SIG-M5 (cell line): ENCODE data around the gene JADE1.

Experiments used
- DNase-seq: peaks from one replicate; lab custom pipeline; 2025; lab: John Stamatoyannopoulos, UW

JADE1 gene

GRCh38 chr4:128809477-128810330 is at the start of gene JADE1:
Gene JADE1 (plus strand): TSS chr4:128809700. CDS start chr4:128831759, 22,059 bp downstream.
- peak; percentile 46 for DNase-seq

- no peak for DNase-seq
These were observed 42.7 kb upstream of the JADE1 start for GRCh38 chr4:128766781-128767180.

GRCh38 chr4:128768373-128768996 is 41.0 kb upstream of the JADE1 start:
- DNase-seq = no peak

DNA sequence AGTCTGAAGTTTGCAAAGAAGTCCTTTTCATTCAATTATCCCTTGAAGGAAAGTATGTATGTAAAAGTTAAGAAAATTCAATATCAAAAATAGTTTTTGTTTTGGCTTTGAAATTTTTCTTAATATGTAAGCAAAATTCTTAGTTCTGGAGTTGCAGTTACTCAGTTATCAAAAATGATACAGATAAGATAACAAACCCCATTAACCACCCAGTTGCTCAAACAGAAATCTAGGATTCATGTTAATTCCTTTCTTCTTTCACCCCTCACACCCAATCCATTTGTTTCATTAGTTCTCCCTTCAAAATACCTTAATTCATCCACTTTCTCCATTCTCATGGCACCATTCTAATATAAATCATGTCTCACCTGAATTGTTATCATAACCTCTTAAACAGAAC is 40.5 kb upstream of the JADE1 start:
- no peak for DNase-seq

GRCh38 chr4:128770807-128771206 is 38.7 kb upstream of the JADE1 start:
- DNase-seq = peak; percentile 15

GRCh38 chr4:128775477-128775876 is 34.0 kb upstream of the JADE1 start:
- DNase-seq = no peak

GRCh38 chr4:128775916-128776315 is 33.6 kb upstream of the JADE1 start:
- DNase-seq = no peak

- no peak for DNase-seq
These were observed 32.7 kb upstream of the JADE1 start for GRCh38 chr4:128776794-128777216.

DNA sequence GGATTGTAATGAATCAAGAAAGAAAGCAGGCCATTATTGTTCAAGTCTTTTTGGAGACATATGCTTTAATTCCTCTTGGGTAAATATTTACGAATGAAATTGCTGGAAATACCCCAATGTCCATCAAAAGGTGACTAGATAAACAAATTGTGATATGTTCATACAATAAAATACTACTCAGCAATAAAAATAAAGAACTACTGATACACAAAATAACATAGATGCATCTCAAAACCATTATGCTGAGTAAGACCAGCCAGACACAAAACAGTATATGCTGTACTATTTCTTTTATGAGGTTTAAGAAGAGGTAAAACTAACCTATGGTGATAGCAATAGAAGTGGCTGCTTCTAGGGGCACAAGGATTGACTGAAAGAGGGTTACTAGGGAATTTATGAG is 28.8 kb upstream of the JADE1 start:
- no peak for DNase-seq

- no peak for DNase-seq
These were observed 27.3 kb upstream of the JADE1 start for GRCh38 chr4:128782076-128782715.

GRCh38 chr4:128782875-128783614 is 26.5 kb upstream of the JADE1 start:
- no peak for DNase-seq

GRCh38 chr4:128787509-128788311 is 21.8 kb upstream of the JADE1 start:
- DNase-seq = no peak

DNA sequence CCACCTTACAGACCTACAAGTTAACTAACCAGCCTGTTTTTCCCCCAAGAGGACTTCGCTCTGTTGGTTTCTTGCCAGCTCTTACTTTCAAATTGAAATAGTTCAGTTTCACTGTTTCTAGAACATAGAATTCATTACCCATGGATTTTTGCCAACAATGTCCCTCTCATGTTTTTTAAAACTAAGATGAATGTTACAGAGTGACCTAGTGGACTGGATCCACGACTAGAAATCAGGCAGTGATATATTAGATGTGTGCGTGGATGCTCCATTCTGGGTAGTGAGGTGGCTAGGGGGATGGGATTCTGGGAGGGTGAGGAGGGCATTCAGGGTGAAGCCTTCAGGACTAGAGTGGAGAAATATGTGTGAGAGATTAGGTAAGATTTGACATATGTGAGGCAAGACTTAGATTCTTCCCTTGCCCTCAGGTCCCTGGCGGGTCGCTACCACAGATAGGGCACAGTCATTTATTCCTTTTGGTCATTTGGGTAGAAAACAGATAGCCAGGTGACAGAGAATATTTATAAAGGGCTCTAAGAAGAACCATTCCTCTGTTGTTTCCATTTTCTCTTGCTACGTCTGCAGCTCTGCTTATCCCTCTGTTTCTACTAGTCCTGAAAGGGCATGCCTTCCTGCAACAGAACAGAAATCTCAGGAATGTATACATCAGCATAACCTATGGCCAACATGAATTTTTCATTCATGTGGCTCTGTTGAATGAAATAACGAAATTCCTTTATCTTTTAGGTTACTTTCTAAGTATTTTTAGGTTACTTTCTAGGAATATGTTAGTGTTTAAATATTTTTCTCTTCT is 15.4 kb upstream of the JADE1 start:
- no peak for DNase-seq

- no peak for DNase-seq
These were observed 12.6 kb upstream of the JADE1 start for GRCh38 chr4:128796934-128797333.

DNA sequence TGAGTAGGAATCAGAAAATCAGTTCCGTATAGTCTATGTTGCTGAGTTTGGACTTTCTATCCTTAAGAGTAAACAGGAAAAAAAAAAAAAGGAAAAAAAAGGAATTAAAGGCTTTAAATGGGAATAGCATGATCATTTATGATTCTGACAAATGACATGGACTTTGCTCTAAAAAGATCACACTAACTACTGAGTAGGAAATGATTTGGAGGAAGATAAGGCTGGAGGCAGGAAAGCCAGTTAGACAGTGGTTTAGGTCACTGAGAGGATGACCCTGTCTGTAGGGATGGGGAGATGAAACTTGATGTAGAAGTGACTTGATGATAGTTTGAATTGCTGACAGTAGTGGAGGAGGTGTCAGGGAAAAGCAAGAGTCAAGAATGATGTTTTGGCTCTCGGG is 9.2 kb upstream of the JADE1 start:
- DNase-seq = no peak

GRCh38 chr4:128800701-128801284 is 8.7 kb upstream of the JADE1 start:
- no peak for DNase-seq

GRCh38 chr4:128802680-128803628 is 6.5 kb upstream of the JADE1 start:
- DNase-seq = no peak

GRCh38 chr4:128803783-128804182 is 5.7 kb upstream of the JADE1 start:
- DNase-seq = no peak

- no peak for DNase-seq
These were observed 901 bp downstream of the JADE1 start for GRCh38 chr4:128810331-128810870.
